HepG2 (cell line): ENCODE results near the gene TPGS1. TPM values are rescaled to one million over a fixed set of nuclear protein-coding genes. Genes with fewer than 3 reads are reported as not detected.

ENCODE experiments used
- ATAC-seq: fragments of 200-7000 bp; cut with Tn5 transposase; 3 replicates; pipeline ENCODE4 v1.9.1; 2020; ENCODE audit warnings: mild to moderate bottlenecking, moderate library complexity
- BruUV-seq: library from RNA; stranded (reverse); fragments of 400-500 nt; replicated peaks from 2 replicates; lab custom pipeline; 2021; lab: Mats Ljungman, UMichigan
- CTCF ChIA-PET: fragments of 300-600 bp; formaldehyde crosslinking; extraction: SDS; loops from one replicate; lab custom pipeline; 2021; ENCODE audit warnings: low total read pairs, inconsistent platforms, low intra/inter-chr PET ratio; lab: Yijun Ruan, JAX
- POLR2A ChIA-PET: fragments of 350-600 bp; sonication (Branson Sonifier 250); formaldehyde crosslinking; loops from one replicate; lab custom pipeline; 2020; ENCODE audit warnings: antibody characterized with exemption, inconsistent platforms; lab: Yijun Ruan, JAX
- DNase-seq: peaks from one replicate; pipeline ENCODE4 v3.0.0-alpha.2; 2015; ENCODE audit warnings: low spot score
- FAIRE-seq: peaks from 3 replicates; lab custom pipeline; 2011; peaks lifted over from hg19 to GRCh38; lab: Jason Lieb, UNC
- H2AFZ ChIP-seq: one replicate; pipeline ENCODE4 v1.6.1; 2011; ENCODE audit warnings: low read length, inconsistent platforms
- H3K27ac ChIP-seq: fragments of 300-600 bp; 3 replicates; pipeline ENCODE4 v1.8.0; 2011; ENCODE audit warnings: mixed run types, mild to moderate bottlenecking, mixed read lengths, low read length, inconsistent platforms; ENCODE audit not compliant: insufficient read depth; ENCODE audit errors: extremely low read length
- H3K27me3 ChIP-seq, 2 experiments: fragments of 200-600 bp in 1 of 2; 2 replicates in 1 of 2; 3 replicates in 1 of 2; pipeline versions ENCODE4 v1.6.0 to v1.8.0; 2011; ENCODE audit warnings: low read length in 2 of 2, mild to moderate bottlenecking in 2 of 2, moderate library complexity in 2 of 2, inconsistent platforms in 1 of 2; ENCODE audit not compliant: insufficient read depth in 2 of 2, control insufficient read depth in 1 of 2
- H3K36me3 ChIP-seq, 2 experiments: fragments of 200-600 bp in 1 of 2; replicated peaks in 1 of 2; 2 replicates in 1 of 2; 3 replicates in 1 of 2; pipeline versions ENCODE4 v1.5.1 to v1.8.0; 2011; ENCODE audit warnings: low read length in 2 of 2, inconsistent platforms in 1 of 2; ENCODE audit not compliant: insufficient read depth in 2 of 2, control insufficient read depth in 1 of 2
- H3K4me1 ChIP-seq: 2 replicates; pipeline ENCODE4 v1.5.1; 2012; ENCODE audit warnings: low read length, inconsistent platforms; ENCODE audit not compliant: insufficient read depth
- H3K4me2 ChIP-seq: 2 replicates; pipeline ENCODE4 v1.6.0; 2011; ENCODE audit warnings: low read depth, low read length, inconsistent platforms
- H3K4me3 ChIP-seq, 3 experiments: fragments of 200-600 bp in 1 of 3; sonication (generic), shearing (Covaris generic) in 1 of 3; replicated peaks in 1 of 3; 2 replicates each; pipeline ENCODE4 v1.5.1; 2011 to 2016; ENCODE audit warnings: low read length in 3 of 3, inconsistent platforms in 2 of 3, low read depth in 2 of 3, mild to moderate bottlenecking in 2 of 3, control low read depth in 1 of 3, mixed read lengths in 1 of 3; ENCODE audit not compliant: insufficient read depth in 1 of 3
- H3K79me2 ChIP-seq: one replicate; pipeline ENCODE4 v1.6.1; 2011; ENCODE audit warnings: low read length, inconsistent platforms; ENCODE audit not compliant: insufficient read depth
- H3K9ac ChIP-seq: 2 replicates; pipeline ENCODE4 v1.6.0; 2011; ENCODE audit warnings: mild to moderate bottlenecking, low read depth, low read length, inconsistent platforms; ENCODE audit not compliant: insufficient read depth
- H3K9me3 ChIP-seq: 2 replicates; pipeline ENCODE4 v1.5.1; 2012; ENCODE audit warnings: mild to moderate bottlenecking, low read length
- H4K20me1 ChIP-seq: 2 replicates; pipeline ENCODE4 v1.6.0; 2011; ENCODE audit warnings: inconsistent platforms, mild to moderate bottlenecking, low read length, moderate library complexity; ENCODE audit not compliant: insufficient read depth
- ARID2 ChIP-seq: sonication (generic); formaldehyde crosslinking; IDR thresholded peaks from 2 replicates; pipeline ENCODE4 v1.8.1; 2022; ENCODE audit warnings: mild to moderate bottlenecking, missing genetic modification reagents, borderline replicate concordance
- FOXA3 ChIP-seq: IDR thresholded peaks from 2 replicates; pipeline ENCODE4 v1.6.1; 2016; ENCODE audit warnings: missing genetic modification reagents, missing compliant biosample characterization
- GABPA ChIP-seq, 2 experiments: IDR thresholded peaks; 2 replicates each; pipeline ENCODE4 v1.6.1; 2011 to 2016; ENCODE audit warnings: low read depth in 2 of 2, low read length in 1 of 2, missing biosample characterization in 1 of 2, missing genetic modification characterization in 1 of 2
- HOXA3 ChIP-seq: sonication (generic); formaldehyde crosslinking; IDR thresholded peaks from 2 replicates; pipeline ENCODE4 v1.5.0; 2020; ENCODE audit warnings: missing genetic modification reagents
- KMT2B ChIP-seq: IDR thresholded peaks from 2 replicates; pipeline ENCODE4 v1.6.1; 2016; ENCODE audit warnings: missing genetic modification reagents, missing compliant biosample characterization
- MBNL3 ChIP-seq: fragments of 250-450 bp; sonication (Bioruptor Pico); conservative IDR thresholded peaks from 2 replicates; pipeline ENCODE4 v1.8.0; 2022; ENCODE audit warnings: mild to moderate bottlenecking, inconsistent platforms
- ZBTB2 ChIP-seq: sonication (generic); formaldehyde crosslinking; IDR thresholded peaks from 2 replicates; pipeline ENCODE4 v1.8.0; 2022; ENCODE audit warnings: low read depth, missing genetic modification reagents
- ZFP82 ChIP-seq: sonication (generic); formaldehyde crosslinking; IDR thresholded peaks from 2 replicates; pipeline ENCODE4 v1.5.1; 2020; ENCODE audit warnings: mild to moderate bottlenecking, missing genetic modification reagents, borderline replicate concordance
- ZFY ChIP-seq: sonication (generic); formaldehyde crosslinking; IDR thresholded peaks from 2 replicates; pipeline ENCODE4 v1.4.0; 2020; ENCODE audit warnings: missing genetic modification reagents
- ZIK1 ChIP-seq: sonication (generic); formaldehyde crosslinking; IDR thresholded peaks from 2 replicates; pipeline ENCODE4 v1.5.0; 2020; ENCODE audit warnings: mild to moderate bottlenecking, low read depth, missing genetic modification reagents, borderline replicate concordance
- ZNF143 ChIP-seq: sonication (generic); formaldehyde crosslinking; IDR thresholded peaks from 2 replicates; pipeline ENCODE4 v1.4.0; 2020; ENCODE audit warnings: missing genetic modification reagents
- ZNF432 ChIP-seq: sonication (generic); formaldehyde crosslinking; IDR thresholded peaks from 2 replicates; pipeline ENCODE4 v1.5.0; 2020; ENCODE audit warnings: missing genetic modification reagents, mild to moderate bottlenecking, borderline replicate concordance
- WGBS: methylation state at CpG from one replicate; pipeline ENCODE4 v1.1.6; 2017; ENCODE audit warnings: low lambda C conversion rate; 5-methylcytosine and 5-hydroxymethylcytosine counted together
- in situ Hi-C: cut with HindIII; loops from 2 replicates; pipeline ENCODE4 v1.10.0; 2017; ENCODE audit warnings: low pct_unique_long_range_greater_than_20kb; ENCODE audit not compliant: extremely low pct_ligation_motif_present
- intact Hi-C: fragments of 100-400 bp; cut with micrococcal nuclease; formaldehyde crosslinking; loops from one replicate; pipeline ENCODE4 v1.10.0; 2022; ENCODE audit not compliant: unreplicated experiment
- polyA plus RNA-seq, 8 experiments: library from polyadenylated mRNA; depleted of rRNA in 3 of 8; stranded (reverse) in 7 of 8; unstranded in 1 of 8; fragments of >200 nt; fragmentation: Illumina TruSeq in 4 of 8; extraction: Trizol in 4 of 8; gene quantifications; 2 replicates each; pipeline versions ENCODE4 v1.2.1 to v1.2.3, GENCODE V29; 2011 to 2016; ENCODE audit warnings: low read depth in 4 of 8, missing spikeins in 1 of 8, mixed read lengths in 1 of 8; ENCODE audit not compliant: insufficient read depth in 1 of 8
- total RNA-seq, 5 experiments: library from RNA; depleted of rRNA; stranded (reverse); fragments of >200 nt; fragmentation: Illumina TruSeq; extraction: Trizol; gene quantifications; 2 replicates each; pipeline ENCODE4 v1.2.3, GENCODE V29; 2016; ENCODE audit warnings: low read depth in 1 of 5
- TF ChIP-seq, protein P1 (sequence below): sonication (generic); formaldehyde crosslinking; IDR thresholded peaks from 2 replicates; pipeline ENCODE4 v1.4.0; 2020; ENCODE audit warnings: mild to moderate bottlenecking, missing genetic modification reagents, borderline replicate concordance
- TF ChIP-seq, protein P2 (sequence below): sonication (generic); formaldehyde crosslinking; IDR thresholded peaks from 2 replicates; pipeline ENCODE4 v1.8.1; 2022; ENCODE audit warnings: low read depth, mild to moderate bottlenecking, missing genetic modification reagents

The TPGS1 gene
- total and polyA plus RNA-seq, 2 of the 13 experiments (the other 11 are each of a cell fraction or from before 2014, with no cell fraction given) = 1.1 to 6.2 TPM

DNA sequence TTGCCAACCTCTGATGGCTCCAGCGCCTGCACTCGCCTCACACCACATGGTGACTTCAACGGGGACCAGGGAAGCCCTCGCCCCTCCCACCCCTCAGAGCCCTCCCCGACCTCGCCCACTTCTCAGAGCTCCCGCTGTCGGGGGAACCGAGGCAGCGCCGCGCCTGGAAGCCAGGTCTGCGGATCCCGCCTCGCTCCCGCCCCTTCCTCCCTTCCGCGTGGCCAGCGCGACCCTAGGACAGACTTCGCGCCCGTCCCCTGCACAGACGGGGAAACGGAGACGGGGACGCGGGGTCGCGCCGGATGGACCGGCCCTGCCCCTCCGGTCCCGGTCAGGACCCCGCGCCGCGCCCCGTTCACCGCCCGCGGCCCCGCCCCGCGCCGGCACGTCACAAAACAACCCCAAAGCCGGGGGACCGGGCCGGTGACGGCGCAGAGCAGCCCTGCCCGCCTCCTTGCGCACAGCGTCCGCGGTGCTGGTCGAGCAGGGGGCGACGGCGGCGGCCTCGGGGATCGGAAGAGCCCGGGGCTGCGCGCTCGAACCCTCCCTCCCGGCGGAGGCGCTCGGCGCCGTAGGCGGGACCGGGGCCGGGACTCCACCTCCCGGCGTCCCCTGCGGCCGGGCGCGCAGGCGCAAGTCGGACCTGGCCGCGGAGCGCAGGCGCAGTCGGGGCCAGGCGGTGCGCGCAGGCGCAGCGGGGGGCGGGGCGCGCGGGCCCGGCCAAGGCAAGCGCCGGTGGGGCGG, 23.9 kb downstream of the TPGS1 start:
- ATAC-seq (peak; percentile 68), FAIRE-seq (no peak), DNase-seq (peak; percentile 80)
- Histone ChIP-seq H3K4me2 (peak overlapping the region; percentile 76), H2AFZ (no peak overlapping the region), H3K4me1 (peaks cover 56% of the 10 kb centered on the region), H3K27me3 (no peaks in the 10 kb centered on the region), H3K9ac (peak overlapping the region; percentile 83), H3K9me3 (no peaks in the 10 kb centered on the region), H3K4me3 (peak overlapping the region; percentile 63 to 98 (median 97)), H3K27ac (peak overlapping the region; percentile 94), H3K36me3 (peaks cover 7 to 13% of the 10 kb centered on the region in 2 experiments; a peak in 4 of 5 replicates), H4K20me1 (peaks cover 23% of the 10 kb centered on the region; the same call in 1 of the 2 replicates), H3K79me2 (peaks cover 37% of the 10 kb centered on the region)
- ChIA-PET POLR2A (interaction anchor here (0.6 to 3.7 kb wide), 22 partner anchors 7 to 221 kb away, joined by 3 to 33 read pairs (median 5); partner anchors contain the start of genes BSG, POLRMT and TPGS1), CTCF (interaction anchor here (2.1 kb wide), 1 partner anchor 21 kb away, joined by 16 read pairs; no protein-coding TSS in a partner anchor)
- intact Hi-C loops (no loop called here), in situ Hi-C loops (no loop called here)
- BruUV-seq = no TSS peak
- 0% methylated on average over 14 of the region's 103 CpGs for WGBS
- TF ChIP-seq, protein P1, sequence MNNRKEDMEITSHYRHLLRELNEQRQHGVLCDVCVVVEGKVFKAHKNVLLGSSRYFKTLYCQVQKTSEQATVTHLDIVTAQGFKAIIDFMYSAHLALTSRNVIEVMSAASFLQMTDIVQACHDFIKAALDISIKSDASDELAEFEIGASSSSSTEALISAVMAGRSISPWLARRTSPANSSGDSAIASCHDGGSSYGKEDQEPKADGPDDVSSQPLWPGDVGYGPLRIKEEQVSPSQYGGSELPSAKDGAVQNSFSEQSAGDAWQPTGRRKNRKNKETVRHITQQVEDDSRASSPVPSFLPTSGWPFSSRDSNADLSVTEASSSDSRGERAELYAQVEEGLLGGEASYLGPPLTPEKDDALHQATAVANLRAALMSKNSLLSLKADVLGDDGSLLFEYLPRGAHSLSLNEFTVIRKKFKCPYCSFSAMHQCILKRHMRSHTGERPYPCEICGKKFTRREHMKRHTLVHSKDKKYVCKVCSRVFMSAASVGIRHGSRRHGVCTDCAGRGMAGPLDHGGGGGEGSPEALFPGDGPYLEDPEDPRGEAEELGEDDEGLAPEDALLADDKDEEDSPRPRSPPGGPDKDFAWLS = 0 out of 2 replicates have a peak, but pooled peaks have one; percentile 23
- TF ChIP-seq, protein P2, sequence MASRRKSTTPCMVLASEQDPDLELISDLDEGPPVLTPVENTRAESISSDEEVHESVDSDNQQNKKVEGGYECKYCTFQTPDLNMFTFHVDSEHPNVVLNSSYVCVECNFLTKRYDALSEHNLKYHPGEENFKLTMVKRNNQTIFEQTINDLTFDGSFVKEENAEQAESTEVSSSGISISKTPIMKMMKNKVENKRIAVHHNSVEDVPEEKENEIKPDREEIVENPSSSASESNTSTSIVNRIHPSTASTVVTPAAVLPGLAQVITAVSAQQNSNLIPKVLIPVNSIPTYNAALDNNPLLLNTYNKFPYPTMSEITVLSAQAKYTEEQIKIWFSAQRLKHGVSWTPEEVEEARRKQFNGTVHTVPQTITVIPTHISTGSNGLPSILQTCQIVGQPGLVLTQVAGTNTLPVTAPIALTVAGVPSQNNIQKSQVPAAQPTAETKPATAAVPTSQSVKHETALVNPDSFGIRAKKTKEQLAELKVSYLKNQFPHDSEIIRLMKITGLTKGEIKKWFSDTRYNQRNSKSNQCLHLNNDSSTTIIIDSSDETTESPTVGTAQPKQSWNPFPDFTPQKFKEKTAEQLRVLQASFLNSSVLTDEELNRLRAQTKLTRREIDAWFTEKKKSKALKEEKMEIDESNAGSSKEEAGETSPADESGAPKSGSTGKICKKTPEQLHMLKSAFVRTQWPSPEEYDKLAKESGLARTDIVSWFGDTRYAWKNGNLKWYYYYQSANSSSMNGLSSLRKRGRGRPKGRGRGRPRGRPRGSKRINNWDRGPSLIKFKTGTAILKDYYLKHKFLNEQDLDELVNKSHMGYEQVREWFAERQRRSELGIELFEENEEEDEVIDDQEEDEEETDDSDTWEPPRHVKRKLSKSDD (CRISPR knock-in tag) = peak; percentile 21; the same call in 1 of the 2 replicates
- TF ChIP-seq ZFY (CRISPR knock-in tag) (peak; percentile 29; the same call in 1 of the 2 replicates), HOXA3 (CRISPR knock-in tag) (peak; percentile 37; the same call in 1 of the 2 replicates), FOXA3 (CRISPR knock-in tag) (0 out of 2 replicates have a peak, but pooled peaks have one; percentile 6), ZNF143 (CRISPR knock-in tag) (peak; percentile 83), MBNL3 (CRISPR knock-in tag) (0 out of 2 replicates have a peak, but pooled peaks have one; percentile 19), ZIK1 (no peak), ZNF432 (no peak), KMT2B (CRISPR knock-in tag) (peak; percentile 54; the same call in 1 of the 2 replicates), ZBTB2 (CRISPR knock-in tag) (peak; percentile 96), ZFP82 (CRISPR knock-in tag) (0 out of 2 replicates have a peak, but pooled peaks have one; percentile 4), ARID2 (no peak), GABPA (IDR thresholded peaks at IDR 0.05; ENCODE audit: low read depth, low read length) (peak; percentile 34), GABPA (CRISPR knock-in tag; IDR thresholded peaks at IDR 0.05; ENCODE audit: low read depth) (0 out of 2 replicates have a peak, but pooled peaks have one; percentile 30)
